GM21737 (cell line): ENCODE measurements around the gene PAX8.

Experiments used
- ATAC-seq: cut with Tn5 transposase; IDR thresholded peaks from one replicate; pipeline ENCODE4 v1.9.1; 2021; ENCODE audit warnings: mild to moderate bottlenecking, moderate library complexity; ENCODE audit not compliant: unreplicated experiment

The PAX8 gene

GRCh38 chr2:113172721-113173541 is 105.8 kb downstream of the PAX8 start:
- ATAC-seq = no peak

DNA sequence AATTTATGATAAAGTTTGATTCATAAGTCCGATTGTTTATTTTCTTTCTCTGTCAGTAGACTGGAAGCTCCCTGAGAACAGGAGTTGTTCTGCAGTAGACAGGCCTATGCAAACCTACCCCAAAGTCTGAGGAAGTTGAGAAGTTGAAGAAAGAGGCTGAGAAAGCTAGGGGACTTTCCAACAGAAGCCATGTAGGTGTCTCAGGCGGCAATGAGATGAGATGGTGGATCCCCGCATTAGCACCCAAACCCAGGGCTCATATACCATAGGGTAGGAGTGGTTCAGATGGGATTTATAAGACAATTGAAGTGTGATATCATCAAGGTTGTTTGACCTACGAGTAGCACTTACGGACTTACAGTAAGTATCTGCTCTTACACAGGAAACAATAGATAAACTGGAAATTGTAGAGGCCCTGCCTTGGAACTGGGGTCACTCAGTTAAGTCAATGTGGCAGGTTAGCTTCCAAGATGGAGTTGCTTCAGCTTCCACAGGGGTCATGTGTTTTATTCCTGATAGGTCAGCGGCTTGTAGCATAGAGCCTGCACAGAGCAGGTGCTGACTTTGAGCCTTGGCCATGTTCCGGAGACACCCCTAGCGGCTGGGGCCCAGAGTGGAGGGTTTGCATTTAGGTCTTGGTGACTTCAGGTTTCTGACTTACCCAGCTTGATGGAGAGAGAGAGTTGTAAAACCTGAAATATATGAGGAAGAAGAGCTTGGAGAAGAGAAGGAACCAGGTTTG is 107.2 kb downstream of the PAX8 start:
- no peak for ATAC-seq

- ATAC-seq = no peak
Observed at GRCh38 chr2:113169586-113169985, 109.1 kb downstream of the PAX8 start.

- no peak for ATAC-seq
Observed at GRCh38 chr2:113169002-113169530, 109.7 kb downstream of the PAX8 start.

- no peak for ATAC-seq
Observed at GRCh38 chr2:113167962-113168340, 110.8 kb downstream of the PAX8 start.

DNA sequence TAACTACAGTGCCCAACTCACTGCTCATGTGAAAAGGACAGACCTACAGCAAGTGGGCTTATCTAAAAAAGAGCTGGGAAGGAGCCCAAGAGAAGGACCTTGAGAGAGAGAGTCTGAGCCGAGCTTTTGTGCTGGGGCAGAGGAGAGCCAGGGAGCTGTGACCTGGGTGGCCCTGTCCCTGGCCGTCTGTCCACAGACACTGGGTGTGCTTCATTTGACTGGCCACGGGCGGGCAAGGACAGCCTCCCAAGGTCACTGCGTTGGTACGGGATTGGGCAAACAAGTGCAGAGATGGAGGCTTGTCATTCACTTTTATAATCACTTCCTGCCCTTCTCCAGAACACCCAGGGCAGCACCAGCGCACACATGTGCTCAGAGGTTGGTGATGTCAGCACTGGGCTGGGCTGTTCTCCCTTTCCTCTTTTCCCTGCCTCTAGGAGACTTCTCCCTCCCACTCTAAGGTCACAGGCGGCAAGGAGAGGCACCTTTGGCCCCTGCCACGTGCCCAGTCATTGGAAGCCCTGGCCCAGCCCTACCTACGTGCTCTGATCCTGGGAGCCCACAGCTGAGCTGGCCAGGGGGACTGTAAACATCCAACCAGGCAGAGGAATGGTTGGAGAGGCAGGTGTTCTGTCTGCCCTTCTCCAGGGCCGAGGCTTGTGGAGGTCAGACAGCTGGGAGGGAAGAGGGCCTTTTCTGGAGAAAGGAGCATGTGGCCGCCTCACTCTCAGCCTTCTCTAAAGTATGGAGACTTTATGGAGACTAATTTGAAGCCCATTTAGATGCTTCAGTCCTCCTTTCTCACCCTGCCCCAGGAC is 111.4 kb downstream of the PAX8 start:
- ATAC-seq = no peak

GRCh38 chr2:113166187-113166645 is 112.5 kb downstream of the PAX8 start:
- no peak for ATAC-seq
